GM18499 (cell line): Measurements from ENCODE around the gene IDH3B.

Source experiments
- ATAC-seq: cut with Tn5 transposase; IDR thresholded peaks from one replicate; pipeline ENCODE4 v1.9.1; 2021; ENCODE audit warnings: moderate number of reproducible peaks; ENCODE audit not compliant: insufficient read depth, unreplicated experiment

IDH3B gene

GRCh38 chr20:2658414-2659354, 5.3 kb downstream of the IDH3B start:
- ATAC-seq = no peak

DNA sequence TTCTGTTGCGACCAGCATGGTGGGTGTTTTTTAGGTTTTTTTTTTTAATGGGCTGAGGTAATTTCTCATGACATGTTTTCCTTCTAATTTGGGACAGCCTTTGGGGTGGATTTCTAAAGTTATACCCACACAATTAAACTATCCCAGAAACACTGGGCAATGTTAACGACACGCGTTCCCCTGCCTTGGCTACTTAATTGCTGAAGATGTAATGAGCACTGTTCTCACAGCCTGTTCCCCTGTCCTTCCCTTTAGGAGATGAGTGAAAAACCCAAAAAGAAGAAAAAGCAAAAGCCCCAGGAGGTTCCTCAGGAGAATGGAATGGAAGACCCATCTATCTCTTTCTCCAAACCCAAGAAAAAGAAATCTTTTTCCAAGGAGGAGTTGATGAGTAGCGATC, 6.3 kb downstream of the IDH3B start:
- ATAC-seq = no peak

DNA sequence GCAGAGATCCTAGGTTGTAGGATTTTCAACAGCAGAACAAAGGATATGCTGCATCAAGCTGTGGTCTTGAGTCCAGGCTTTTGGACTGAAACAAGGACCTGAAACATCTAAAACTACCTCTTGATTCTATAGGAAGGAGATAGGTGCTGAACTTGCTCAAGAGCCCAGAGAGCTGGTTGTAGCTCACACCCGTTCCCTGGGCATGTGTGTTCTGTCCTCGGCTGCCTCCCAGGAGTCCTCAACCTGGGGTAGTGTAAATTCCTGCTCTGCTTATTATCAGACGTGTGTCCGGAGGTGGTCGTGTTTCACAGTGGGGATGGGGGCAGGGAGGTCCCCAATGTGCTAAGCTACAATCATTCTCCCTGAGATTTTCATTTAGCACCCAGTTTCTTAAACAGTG, 6.8 kb downstream of the IDH3B start:
- ATAC-seq = no peak

DNA sequence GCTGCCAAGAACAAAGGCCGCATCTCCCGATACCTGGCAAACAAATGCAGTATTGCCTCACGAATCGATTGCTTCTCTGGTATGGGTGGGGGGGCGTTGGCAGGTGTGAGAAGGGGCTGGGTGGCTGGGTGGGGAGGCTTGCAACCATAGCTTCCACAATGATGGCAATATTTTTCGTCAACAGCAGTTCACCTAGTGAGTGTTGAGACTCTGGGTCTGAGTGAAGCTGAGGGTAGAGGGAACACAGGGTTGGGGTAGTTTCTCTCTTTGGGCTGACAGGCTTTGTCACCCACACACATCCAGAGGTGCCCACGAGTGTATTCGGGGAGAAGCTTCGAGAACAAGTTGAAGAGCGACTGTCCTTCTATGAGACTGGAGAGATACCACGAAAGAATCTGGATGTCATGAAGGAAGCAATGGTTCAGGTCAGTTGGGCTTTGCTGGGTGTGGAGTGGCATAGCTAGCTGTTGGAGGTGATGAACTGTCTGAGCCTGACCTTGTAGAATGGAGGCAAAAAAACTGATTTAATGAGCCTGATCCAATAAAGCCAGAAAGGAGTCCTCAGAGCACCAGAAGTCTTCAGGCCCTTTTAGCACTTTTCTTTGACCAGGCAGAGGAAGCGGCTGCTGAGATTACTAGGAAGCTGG, 7.4 kb downstream of the IDH3B start:
- no peak for ATAC-seq

DNA sequence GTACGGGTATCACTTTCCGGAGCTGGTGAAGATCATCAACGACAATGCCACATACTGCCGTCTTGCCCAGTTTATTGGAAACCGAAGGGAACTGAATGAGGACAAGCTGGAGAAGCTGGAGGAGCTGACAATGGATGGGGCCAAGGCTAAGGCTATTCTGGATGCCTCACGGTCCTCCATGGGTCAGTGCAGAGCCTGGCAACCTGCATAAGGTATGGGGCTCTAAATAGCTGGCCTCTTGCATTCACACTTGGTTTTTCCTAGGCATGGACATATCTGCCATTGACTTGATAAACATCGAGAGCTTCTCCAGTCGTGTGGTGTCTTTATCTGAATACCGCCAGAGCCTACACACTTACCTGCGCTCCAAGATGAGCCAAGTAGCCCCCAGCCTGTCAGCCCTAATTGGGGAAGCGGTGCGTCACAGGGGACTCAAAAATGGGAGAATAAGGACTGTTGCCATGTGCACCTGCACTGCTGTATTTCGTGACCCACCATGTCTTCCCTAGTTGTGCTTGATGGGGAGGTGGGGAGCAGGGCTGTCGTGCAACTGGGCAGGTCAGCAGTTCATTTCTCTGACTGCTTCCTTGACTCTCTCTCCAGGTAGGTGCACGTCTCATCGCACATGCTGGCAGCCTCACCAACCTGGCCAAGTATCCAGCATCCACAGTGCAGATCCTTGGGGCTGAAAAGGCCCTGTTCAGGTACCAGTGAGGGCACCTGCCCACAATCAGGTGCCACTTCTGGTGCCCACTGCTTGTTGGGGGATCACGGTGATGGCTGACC, 8.5 kb downstream of the IDH3B start:
- ATAC-seq = no peak

DNA sequence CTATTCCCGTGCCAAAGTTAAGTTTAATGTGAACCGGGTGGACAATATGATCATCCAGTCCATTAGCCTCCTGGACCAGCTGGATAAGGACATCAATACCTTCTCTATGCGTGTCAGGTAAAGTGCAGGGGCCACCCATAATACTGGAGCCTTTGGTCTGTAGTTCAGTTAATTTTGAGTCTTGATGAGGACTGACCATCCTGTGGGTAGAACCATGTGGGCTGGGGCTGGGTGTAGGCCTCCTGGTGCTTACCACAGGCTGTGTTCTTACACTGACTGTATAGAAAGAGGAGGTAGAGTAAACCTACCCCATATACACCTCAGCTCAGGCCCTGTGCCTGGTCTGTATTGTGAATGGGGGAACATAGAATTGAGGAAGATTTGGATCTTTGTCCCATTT, 9.2 kb downstream of the IDH3B start:
- ATAC-seq = no peak

- no peak for ATAC-seq
Observed at GRCh38 chr20:2654384-2654822, 9.6 kb downstream of the IDH3B start.

- no peak for ATAC-seq
Observed at GRCh38 chr20:2653556-2654383, 10.2 kb downstream of the IDH3B start.

DNA sequence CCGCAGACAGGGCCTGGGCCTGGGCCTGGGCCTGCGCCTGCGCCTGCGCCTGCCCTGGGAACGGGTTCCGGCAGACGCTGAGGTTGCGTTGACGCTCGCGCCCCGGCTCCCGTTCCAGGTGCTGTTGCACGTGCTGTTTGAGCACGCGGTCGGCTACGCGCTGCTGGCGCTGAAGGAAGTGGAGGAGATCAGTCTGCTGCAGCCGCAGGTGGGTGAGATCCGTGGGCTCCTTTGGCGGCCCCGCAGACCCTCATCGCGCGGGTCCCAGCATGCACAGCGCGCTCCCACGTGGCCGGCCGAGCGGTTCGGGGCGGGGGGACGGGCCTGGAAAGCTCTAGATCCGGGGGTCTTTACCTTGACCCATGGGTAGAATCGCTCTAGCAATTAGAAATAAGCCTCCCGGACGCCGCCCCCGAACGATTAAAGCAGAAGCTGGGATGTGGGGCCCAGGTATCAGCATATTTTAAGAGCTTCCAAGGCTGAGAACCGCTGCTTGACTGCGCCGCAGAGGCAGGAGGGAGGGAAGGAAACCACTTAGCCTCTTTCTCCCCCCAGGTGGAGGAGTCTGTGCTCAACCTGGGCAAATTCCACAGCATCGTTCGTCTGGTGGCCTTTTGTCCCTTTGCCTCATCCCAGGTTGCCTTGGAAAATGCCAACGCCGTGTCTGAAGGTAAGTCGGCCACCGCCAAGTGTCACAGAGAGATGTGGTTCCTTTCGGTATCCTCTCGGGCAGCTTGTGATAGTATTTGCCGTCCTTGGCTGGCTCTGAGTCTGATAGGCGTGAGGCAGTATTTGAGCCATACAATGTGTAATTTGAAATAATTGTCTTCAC, 11.1 kb downstream of the IDH3B start:
- ATAC-seq = no peak

- ATAC-seq = no peak
Observed at GRCh38 chr20:2651772-2652723, 12.0 kb downstream of the IDH3B start, which contains the start of gene NOP56. Gene NOP56 (plus strand): TSS chr20:2652632. CDS start chr20:2652661, 29 bp downstream.

GRCh38 chr20:2643708-2644107, 20.3 kb downstream of the IDH3B start:
- no peak for ATAC-seq

DNA sequence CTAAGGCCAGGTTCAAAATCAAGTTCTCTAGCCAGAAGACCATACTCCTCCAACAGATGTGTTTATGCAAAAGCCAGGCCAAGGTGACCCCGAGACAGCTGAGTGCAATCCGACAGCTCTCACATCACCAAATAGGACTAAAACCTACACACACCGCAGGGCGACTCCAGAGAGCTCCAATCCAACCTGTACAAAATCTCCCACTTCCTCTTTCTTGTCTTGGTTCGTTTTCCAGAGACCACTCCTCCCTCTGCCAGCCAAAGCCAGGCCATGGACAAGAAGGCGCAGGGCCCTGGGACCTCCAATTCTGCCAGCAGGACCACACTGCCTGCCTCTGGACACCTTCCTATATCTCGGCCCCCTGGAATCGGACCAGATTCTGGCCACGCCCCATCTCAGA, 23.1 kb downstream of the IDH3B start:
- ATAC-seq = no peak

DNA sequence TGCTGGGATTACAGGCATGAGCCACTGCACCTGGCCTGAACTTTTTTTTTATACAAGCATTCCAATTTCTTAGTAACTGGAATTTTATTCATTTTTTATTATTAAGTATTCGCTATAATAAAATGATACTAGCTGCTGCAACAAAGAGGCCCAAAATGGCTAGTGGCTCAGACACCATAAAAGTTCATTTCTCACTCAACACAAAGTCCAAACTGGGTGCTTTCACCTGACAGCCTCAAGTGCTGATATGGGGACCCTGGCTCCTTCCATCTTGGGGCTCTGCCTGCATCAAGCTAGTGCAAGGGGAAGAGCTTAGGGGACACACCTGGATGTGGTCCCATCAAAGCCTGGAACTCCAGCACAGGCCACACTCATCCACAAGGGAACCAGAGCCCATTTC, 23.8 kb downstream of the IDH3B start:
- ATAC-seq = no peak

GRCh38 chr20:2637246-2637645, 26.8 kb downstream of the IDH3B start:
- ATAC-seq = no peak

- no peak for ATAC-seq
Observed at GRCh38 chr20:2633381-2633780, 30.6 kb downstream of the IDH3B start.

- no peak for ATAC-seq
Observed at GRCh38 chr20:2631228-2631627, 32.8 kb downstream of the IDH3B start.

- ATAC-seq = no peak
Observed at GRCh38 chr20:2626853-2627541, 37.0 kb downstream of the IDH3B start.
